H9 (cell line): ENCODE measurements around the gene DUSP28. TPM values are rescaled to one million over a fixed set of nuclear protein-coding genes. Genes with fewer than 3 reads are reported as not detected.

Source experiments
- DNase-seq: peaks from one replicate; pipeline ENCODE4 v3.0.0-alpha.2; 2017
- H2AFZ ChIP-seq: one replicate; pipeline ENCODE4 v1.6.1; 2013; ENCODE audit warnings: mild to moderate bottlenecking, low read length, control low read depth, moderate library complexity
- H2AK5ac ChIP-seq: 2 replicates; pipeline ENCODE4 v1.6.1; 2013; ENCODE audit warnings: low read length, control low read depth, mixed read lengths; ENCODE audit not compliant: insufficient read length
- H2BK120ac ChIP-seq: one replicate; pipeline ENCODE4 v1.6.1; 2013; ENCODE audit warnings: low read depth, mild to moderate bottlenecking, low read length, control low read depth, inconsistent platforms; ENCODE audit not compliant: poor library complexity, severe bottlenecking
- H2BK12ac ChIP-seq: 2 replicates; pipeline ENCODE4 v1.6.1; 2013; ENCODE audit warnings: low read length, control low read depth, mixed read lengths, low read depth; ENCODE audit not compliant: insufficient read length
- H2BK15ac ChIP-seq: 2 replicates; pipeline ENCODE4 v1.6.1; 2013; ENCODE audit warnings: low read depth, low read length, control low read depth
- H2BK20ac ChIP-seq: one replicate; pipeline ENCODE4 v1.6.1; 2013; ENCODE audit warnings: low read depth, mild to moderate bottlenecking, low read length, control low read depth, inconsistent platforms; ENCODE audit not compliant: poor library complexity, severe bottlenecking
- H2BK5ac ChIP-seq: 2 replicates; pipeline ENCODE4 v1.6.1; 2013; ENCODE audit warnings: low read length, control low read depth, mixed read lengths; ENCODE audit not compliant: insufficient read length
- H3K14ac ChIP-seq: 2 replicates; pipeline ENCODE4 v1.6.1; 2013; ENCODE audit warnings: low read length, control low read depth; ENCODE audit not compliant: insufficient read depth
- H3K18ac ChIP-seq: 2 replicates; pipeline ENCODE4 v1.6.1; 2013; ENCODE audit warnings: low read depth, mild to moderate bottlenecking, mixed read lengths, low read length, control low read depth; ENCODE audit not compliant: insufficient read length
- H3K23ac ChIP-seq: 2 replicates; pipeline ENCODE4 v1.6.1; 2013; ENCODE audit warnings: low read length, control low read depth, mixed read lengths, low read depth; ENCODE audit not compliant: insufficient read length
- H3K23me2 ChIP-seq: 2 replicates; pipeline ENCODE4 v1.6.1; 2013; ENCODE audit warnings: low read depth, mild to moderate bottlenecking, mixed read lengths, low read length, control low read depth; ENCODE audit not compliant: insufficient read length, poor library complexity, severe bottlenecking
- H3K27ac ChIP-seq: 2 replicates; pipeline ENCODE4 v1.5.1; 2013; ENCODE audit warnings: low read length, control low read depth, mixed read lengths, low read depth; ENCODE audit not compliant: insufficient read length
- H3K27me3 ChIP-seq: 2 replicates; pipeline ENCODE4 v1.6.1; 2013; ENCODE audit warnings: low read length, control low read depth, inconsistent platforms; ENCODE audit not compliant: insufficient read depth
- H3K4ac ChIP-seq: 2 replicates; pipeline ENCODE4 v1.6.1; 2013; ENCODE audit warnings: low read depth, mild to moderate bottlenecking, control low read depth, inconsistent platforms, low read length, moderate library complexity
- H3K4me1 ChIP-seq: 2 replicates; pipeline ENCODE4 v1.6.1; 2013; ENCODE audit warnings: low read length, control low read depth, inconsistent platforms; ENCODE audit not compliant: insufficient read depth
- H3K4me2 ChIP-seq: 2 replicates; pipeline ENCODE4 v1.6.1; 2013; ENCODE audit warnings: low read length, control low read depth, mixed read lengths; ENCODE audit not compliant: insufficient read length, insufficient read depth
- H3K56ac ChIP-seq: 2 replicates; pipeline ENCODE4 v1.6.1; 2013; ENCODE audit warnings: low read depth, mild to moderate bottlenecking, mixed read lengths, low read length, control low read depth; ENCODE audit not compliant: insufficient read length
- H3K79me1 ChIP-seq: 2 replicates; pipeline ENCODE4 v1.6.1; 2013; ENCODE audit warnings: low read depth, mild to moderate bottlenecking, moderate library complexity, low read length, control low read depth, inconsistent platforms; ENCODE audit not compliant: insufficient read depth, poor library complexity, severe bottlenecking
- H3K79me2 ChIP-seq: 2 replicates; pipeline ENCODE4 v1.6.1; 2013; ENCODE audit warnings: low read length, control low read depth, inconsistent platforms; ENCODE audit not compliant: insufficient read depth
- H3K9ac ChIP-seq: 2 replicates; pipeline ENCODE4 v1.6.1; 2013; ENCODE audit warnings: low read length, control low read depth, mixed read lengths; ENCODE audit not compliant: insufficient read length; ENCODE audit errors: extremely low read depth
- H3K9me3 ChIP-seq: one replicate; pipeline ENCODE4 v1.6.1; 2013; ENCODE audit warnings: low read depth, low read length, inconsistent platforms; ENCODE audit not compliant: control insufficient read depth
- H3T11ph ChIP-seq: one replicate; pipeline ENCODE4 v1.6.1; 2013; ENCODE audit warnings: mild to moderate bottlenecking, low read length, control low read depth, inconsistent platforms
- H4K20me1 ChIP-seq: one replicate; pipeline ENCODE4 v1.6.1; 2013; ENCODE audit not compliant: control insufficient read depth, insufficient read length, insufficient read depth
- H4K5ac ChIP-seq: 2 replicates; pipeline ENCODE4 v1.6.1; 2013; ENCODE audit warnings: low read depth, mild to moderate bottlenecking, mixed read lengths, low read length, control low read depth; ENCODE audit not compliant: insufficient read length
- H4K8ac ChIP-seq: replicated peaks from 2 replicates; pipeline ENCODE4 v1.6.1; 2013; ENCODE audit warnings: low read length, control low read depth, mixed read lengths, low read depth; ENCODE audit not compliant: insufficient read length
- H4K91ac ChIP-seq: 2 replicates; pipeline ENCODE4 v1.6.1; 2013; ENCODE audit warnings: low read depth, mild to moderate bottlenecking, moderate library complexity, mixed read lengths, low read length, control low read depth; ENCODE audit not compliant: insufficient read length
- H3K27ac Mint-ChIP-seq, 3 experiments: 2 replicates in 2 of 3; 3 replicates in 1 of 3; pipeline ENCODE4 v1.8.0; 2020 to 2021; ENCODE audit warnings: mixed read lengths in 3 of 3, mild to moderate bottlenecking in 1 of 3, moderate library complexity in 1 of 3
- H3K27me3 Mint-ChIP-seq: 2 replicates; pipeline ENCODE4 v1.8.0; 2021; ENCODE audit warnings: low read depth, mild to moderate bottlenecking, moderate library complexity, mixed read lengths
- H3K36me3 Mint-ChIP-seq, 3 experiments: 2 replicates in 2 of 3; 3 replicates in 1 of 3; pipeline ENCODE4 v1.8.0; 2020 to 2021; ENCODE audit warnings: low read depth in 3 of 3, mixed read lengths in 3 of 3; ENCODE audit not compliant: insufficient read depth in 1 of 3
- H3K4me1 Mint-ChIP-seq, 2 experiments: 2 replicates each; pipeline ENCODE4 v1.8.0; 2020; ENCODE audit warnings: mixed read lengths in 2 of 2
- H3K4me3 Mint-ChIP-seq, 2 experiments: 2 replicates in 1 of 2; 3 replicates in 1 of 2; pipeline ENCODE4 v1.8.0; 2020 to 2021; ENCODE audit warnings: mild to moderate bottlenecking in 2 of 2, mixed read lengths in 2 of 2, moderate library complexity in 1 of 2
- H3K9me3 Mint-ChIP-seq, 2 experiments: 2 replicates in 1 of 2; 3 replicates in 1 of 2; pipeline ENCODE4 v1.8.0; 2020; ENCODE audit warnings: mild to moderate bottlenecking in 2 of 2, mixed read lengths in 2 of 2, moderate library complexity in 1 of 2
- CTCF ChIP-seq: fragments of 200-600 bp; sonication (generic); conservative IDR thresholded peaks from 3 replicates; pipeline ENCODE4 v1.8.0; 2021; ENCODE audit warnings: antibody characterized with exemption, mild to moderate bottlenecking
- WGBS: extraction: QIAGEN DNeasy Blood & Tissue Kit; methylation state at CpG from one replicate; pipeline ENCODE4 v1.1.7; 2013; ENCODE audit warnings: missing lambda C conversion rate, low lambda C conversion rate, mixed read lengths; ENCODE audit not compliant: insufficient read length; ENCODE audit errors: extremely low coverage; 5-methylcytosine and 5-hydroxymethylcytosine counted together
- total RNA-seq: library from RNA; stranded (reverse); gene quantifications from 2 replicates; pipeline ENCODE4 v1.2.1, GENCODE V29; 2021

DUSP28 gene
- total RNA-seq, 1 experiment from 2014 or later, result 1.6 TPM

DNA sequence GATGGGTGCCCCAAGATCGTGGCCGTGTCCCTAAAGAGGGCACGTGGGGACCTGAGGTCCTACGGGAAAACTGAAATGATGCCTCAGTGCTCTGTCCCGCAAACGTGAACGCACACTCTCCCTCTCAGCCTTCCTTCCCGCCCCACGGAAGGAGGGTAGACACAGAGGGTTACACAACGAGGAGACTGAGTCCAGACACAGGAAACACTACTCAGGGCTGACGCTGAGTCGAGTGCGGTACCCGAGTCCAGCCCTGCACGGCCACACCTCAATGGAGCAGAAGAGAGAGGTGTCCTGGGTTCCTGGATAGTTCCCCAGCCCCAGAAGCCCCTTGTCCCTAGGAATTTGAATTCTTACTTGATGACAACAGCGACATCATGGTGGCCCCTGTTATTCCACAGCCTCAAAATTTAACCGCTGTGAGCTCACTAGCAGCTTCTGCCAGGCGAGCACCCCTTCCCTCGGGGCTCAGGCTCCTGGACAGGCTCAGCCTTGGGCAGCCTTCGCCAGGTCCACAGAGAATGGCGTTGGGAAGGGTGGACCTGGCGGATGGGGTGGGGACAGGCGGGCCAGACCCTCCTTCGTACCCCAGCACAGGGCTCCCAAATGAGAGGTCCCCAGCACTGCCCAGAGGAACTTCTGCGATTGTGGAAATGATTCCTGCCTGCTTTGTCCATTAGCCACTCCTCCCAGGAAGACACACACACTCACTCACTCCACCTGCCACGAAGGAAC, 7.1 kb downstream of the DUSP28 start:
- Histone ChIP-seq H3K18ac (no peak overlapping the region), H3K23ac (no peak overlapping the region), H2BK120ac (no peak overlapping the region), H3K9me3 (no peaks in the 10 kb centered on the region), H4K20me1 (no peaks in the 10 kb centered on the region), H3T11ph (no peak overlapping the region), H3K79me2 (no peaks in the 10 kb centered on the region; the same call in 1 of the 2 replicates), H3K9ac (no peak overlapping the region), H3K23me2 (peaks cover 11% of the 10 kb centered on the region), H2BK12ac (no peak overlapping the region), H3K27me3 (peaks cover 20% of the 10 kb centered on the region), H3K4me2 (peak overlapping the region; percentile 59), H3K79me1 (no peaks in the 10 kb centered on the region), H3K56ac (no peak overlapping the region), H4K5ac (no peak overlapping the region), H2AFZ (no peak overlapping the region), H2BK20ac (no peak overlapping the region), H2BK5ac (no peak overlapping the region), H2AK5ac (no peak overlapping the region), H3K4ac (no peak overlapping the region), H4K91ac (no peak overlapping the region), H3K27ac (no peak overlapping the region), H4K8ac (no peak overlapping the region), H3K14ac (no peak overlapping the region), H3K4me1 (peaks cover 2% of the 10 kb centered on the region; the same call in 1 of the 2 replicates), H2BK15ac (no peak overlapping the region)
- no CpG with 5 or more reads among the region's 26 CpGs for WGBS
- Mint-ChIP-seq H3K27ac (no peak overlapping the region), H3K27me3 (peaks cover 26% of the 10 kb centered on the region), H3K36me3 (peaks cover 0 to 13% (median 2%) of the 10 kb centered on the region in 3 experiments; a peak in 3 of 7 replicates), H3K9me3 (no peaks in the 10 kb centered on the region), H3K4me3 (peak overlapping the region; percentile 63 to 82), H3K4me1 (peaks cover 23 to 24% of the 10 kb centered on the region in 2 experiments)
- TF ChIP-seq CTCF, result no peak
- DNase-seq, result no peak
